Midbrain (tissue), 1 donor: ENCODE measurements around the gene MYRIP.
A peak's percentile ranks its signal among the peaks of the same experiment; 100 is the strongest.
"Not testable (repeated sequence)": the region's sequence is repeated elsewhere in the genome, so short reads cannot be mapped to it uniquely, and the experiment has no call there.

Experiments
- DNase-seq: peaks from one replicate; lab custom pipeline; 2025; lab: John Stamatoyannopoulos, UW

MYRIP gene

GRCh38 chr3:40083066-40083465 lies 273.7 kb downstream of the MYRIP start:
- no peak for DNase-seq

DNA sequence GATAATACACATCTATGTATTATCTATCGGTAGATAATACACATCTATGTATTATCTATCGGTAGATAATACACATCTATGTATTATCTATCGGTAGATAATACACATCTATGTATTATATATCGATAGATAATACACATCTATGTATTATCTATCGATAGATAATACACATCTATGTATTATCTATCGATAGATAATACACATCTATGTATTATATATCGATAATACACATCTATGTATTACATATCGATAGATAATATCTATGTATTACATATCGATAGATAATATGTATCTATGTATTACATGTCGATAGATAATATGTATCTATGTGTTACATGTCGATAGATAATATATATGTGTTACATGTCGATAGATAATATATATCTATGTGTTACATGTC lies 275.0 kb downstream of the MYRIP start:
- not testable (repeated sequence) for DNase-seq

DNA sequence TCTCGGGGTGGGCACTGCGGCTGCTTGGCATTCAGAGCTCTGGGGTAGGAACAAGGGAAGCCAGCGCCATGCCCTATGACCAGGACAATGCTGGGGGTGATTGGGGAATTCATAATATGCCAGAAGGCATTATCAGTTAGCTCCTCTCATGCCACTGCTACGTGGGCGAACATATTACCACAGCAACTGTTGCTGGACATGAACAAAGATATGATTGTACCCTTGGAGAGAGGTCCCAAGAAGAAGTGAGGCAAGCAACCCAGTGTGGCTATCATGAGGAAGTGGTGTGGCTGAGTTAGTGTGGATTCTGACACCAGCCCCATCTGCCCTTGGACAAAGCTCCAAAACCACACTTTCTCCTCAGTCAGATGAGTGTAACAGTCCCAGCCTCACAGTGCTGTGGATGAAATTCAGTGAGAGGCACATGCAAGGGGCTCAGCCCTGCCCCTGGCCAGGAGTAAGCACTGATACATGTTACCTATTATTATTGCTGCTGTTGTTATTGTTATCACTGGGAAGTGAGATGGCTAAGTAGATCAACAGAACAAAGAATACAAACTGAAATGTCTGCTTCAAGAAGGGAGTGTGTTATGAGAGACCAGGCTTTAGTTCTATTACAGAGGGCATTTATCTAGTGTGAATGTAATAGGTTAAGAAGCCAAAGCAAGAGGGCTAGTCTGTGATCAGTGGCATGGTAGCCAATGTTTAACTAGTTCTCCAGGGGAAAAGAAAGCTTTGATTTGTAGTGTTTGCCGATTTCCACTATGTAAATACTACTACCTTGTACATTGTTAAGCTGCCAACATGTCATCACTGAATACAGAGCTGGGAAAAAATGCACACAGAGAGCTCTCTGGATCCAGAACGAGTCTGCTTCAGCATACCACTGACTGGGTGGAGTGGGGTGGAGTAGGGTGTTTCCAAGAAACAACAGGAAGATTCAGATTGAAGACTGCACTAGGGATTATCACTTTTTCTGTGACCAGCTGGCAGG lies 277.8 kb downstream of the MYRIP start:
- DNase-seq, result no peak

DNA sequence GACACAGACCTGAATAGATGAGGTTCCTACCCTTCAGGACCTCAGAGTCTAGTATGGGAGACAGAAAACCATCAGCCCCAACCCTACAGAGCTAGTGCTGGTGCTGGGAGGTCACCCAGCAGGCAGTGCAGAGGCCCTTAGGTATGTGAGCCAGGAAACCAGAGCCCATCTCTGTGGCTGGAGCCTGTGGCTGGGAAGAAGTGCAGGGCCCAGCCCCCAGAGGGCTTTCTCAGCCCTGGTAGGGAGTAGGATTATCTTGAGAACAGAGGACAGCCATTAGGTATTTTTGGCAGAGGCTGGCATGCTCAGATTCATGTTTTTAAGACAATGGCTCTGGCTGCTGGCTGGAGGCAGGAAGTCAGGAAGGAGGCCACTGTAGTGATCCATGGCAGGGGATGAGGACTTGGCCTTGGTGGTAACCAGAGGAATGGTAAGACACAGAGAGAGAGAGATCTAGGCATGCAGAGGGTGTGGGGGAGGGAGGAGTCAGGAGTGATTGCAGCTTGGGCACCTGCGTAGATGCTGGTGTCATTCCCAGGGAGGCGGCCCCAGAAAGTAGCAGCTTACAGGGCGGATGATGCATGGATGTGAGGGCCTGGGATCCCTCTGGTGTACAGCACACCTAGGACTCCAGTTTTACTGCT lies 279.2 kb downstream of the MYRIP start:
- DNase-seq, result no peak

DNA sequence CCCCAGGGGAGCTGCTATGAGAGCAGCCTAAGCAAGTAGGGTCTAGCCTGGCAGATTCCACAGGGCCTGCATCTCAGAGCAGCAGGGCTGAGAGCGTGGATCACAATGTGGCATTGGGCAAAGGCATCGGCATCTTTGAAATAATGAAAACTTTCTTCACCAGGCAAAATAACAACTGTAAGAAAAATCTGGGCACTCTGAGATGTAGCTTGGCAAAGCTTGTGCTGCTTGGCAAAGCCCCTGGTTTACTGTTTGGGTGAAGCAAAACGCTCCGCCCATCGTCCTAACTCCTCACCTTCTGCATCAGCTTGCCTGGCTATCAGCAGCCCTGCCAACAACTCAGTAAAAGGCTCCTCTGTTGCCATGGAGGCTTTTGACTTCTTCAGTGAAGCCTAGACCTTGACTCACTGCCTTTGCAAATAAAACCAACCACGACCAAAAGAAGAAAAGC lies 287.3 kb downstream of the MYRIP start:
- DNase-seq, result peak; percentile 9

DNA sequence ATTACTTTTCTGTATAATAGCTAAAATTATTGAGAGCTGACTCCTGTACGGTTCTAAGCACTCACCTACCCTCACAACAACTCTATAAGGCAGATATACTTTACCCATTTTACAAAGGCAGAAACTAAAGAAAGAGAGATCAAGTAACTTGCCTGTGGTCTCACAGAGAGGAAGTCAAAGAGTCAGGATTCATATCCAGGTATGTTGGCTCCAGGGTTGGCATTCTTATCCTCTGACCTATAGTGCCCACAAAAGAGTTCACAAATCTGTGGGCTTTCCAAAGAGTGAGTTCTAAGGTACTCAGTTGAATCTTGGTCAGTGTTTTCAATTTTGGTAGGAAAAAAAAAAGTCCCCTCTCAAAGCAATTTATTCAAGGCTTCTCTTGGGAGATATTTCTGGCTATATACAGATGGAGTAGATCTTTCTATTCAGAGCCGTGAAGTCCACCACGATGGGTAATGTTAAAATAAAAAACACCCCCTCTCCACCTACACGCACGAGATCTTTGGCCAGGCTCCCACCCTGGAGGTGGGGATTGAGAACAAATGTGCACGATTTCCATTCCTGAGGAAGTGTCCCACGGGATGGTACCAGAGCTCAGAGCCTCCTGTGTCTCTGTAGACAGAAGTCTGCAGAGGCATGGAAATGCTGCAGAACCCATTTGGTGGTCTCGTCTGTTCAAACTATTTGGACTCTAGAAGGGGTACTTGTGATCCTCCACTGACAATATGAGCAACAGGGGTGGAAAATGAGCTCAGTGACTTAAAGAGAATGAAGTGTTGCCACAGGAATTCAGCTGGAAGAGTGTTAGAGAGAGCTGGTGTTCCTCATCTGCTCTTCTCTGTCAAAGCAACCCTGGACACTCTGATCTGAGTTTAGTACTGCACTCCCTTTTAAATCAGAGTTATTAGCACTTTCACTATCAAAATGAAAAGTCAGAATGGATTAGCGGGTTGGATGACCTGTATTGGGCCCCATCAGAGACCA lies 288.0 kb downstream of the MYRIP start:
- no peak for DNase-seq

- DNase-seq, result no peak
These were observed 288.9 kb downstream of the MYRIP start for GRCh38 chr3:40098261-40098759.

DNA sequence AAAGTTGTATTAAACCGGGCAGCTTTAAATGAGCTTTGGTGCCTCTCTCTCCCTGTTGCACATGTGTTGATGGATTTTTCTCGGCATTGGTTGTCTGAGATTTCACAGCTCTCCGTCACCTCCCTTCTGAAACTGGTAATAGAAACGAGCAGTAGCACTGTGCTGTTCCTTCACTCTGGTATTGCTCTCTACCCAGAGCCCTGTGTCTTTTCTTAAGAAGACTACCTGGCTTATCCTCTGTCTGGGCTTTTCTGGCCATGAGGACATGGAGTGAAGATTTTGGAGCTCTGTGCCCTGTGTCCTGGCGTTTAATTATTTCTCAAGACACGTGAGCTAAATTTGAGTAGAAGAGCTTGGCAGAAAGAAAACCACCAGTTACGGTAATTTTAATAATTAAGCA lies 290.5 kb downstream of the MYRIP start:
- DNase-seq, result no peak

- no peak for DNase-seq
These were observed 292.8 kb downstream of the MYRIP start for GRCh38 chr3:40102182-40102581.

DNA sequence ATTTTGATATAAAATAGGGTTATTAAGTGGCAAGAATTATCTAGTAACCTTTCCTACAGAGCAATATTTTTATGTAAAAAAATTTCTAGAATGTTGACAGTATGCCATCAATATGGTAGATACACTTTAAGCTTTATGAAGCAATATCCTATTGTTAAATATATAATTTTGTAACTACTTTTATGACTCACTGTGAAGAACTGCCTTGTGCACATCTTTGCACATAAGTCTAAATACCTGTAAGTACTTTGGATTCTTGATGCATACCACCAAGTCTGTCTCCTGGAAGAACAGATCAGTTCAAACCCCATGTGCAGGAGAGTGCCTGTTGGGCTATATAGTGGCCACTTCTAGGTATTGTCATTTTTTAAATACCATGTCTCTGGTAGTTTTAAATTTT lies 294.4 kb downstream of the MYRIP start:
- no peak for DNase-seq

- DNase-seq, result no peak
These were observed 295.0 kb downstream of the MYRIP start for GRCh38 chr3:40104441-40104840.

- no peak for DNase-seq
These were observed 299.2 kb downstream of the MYRIP start for GRCh38 chr3:40108643-40109042.

GRCh38 chr3:40109641-40110490 lies 300.5 kb downstream of the MYRIP start:
- no peak for DNase-seq

DNA sequence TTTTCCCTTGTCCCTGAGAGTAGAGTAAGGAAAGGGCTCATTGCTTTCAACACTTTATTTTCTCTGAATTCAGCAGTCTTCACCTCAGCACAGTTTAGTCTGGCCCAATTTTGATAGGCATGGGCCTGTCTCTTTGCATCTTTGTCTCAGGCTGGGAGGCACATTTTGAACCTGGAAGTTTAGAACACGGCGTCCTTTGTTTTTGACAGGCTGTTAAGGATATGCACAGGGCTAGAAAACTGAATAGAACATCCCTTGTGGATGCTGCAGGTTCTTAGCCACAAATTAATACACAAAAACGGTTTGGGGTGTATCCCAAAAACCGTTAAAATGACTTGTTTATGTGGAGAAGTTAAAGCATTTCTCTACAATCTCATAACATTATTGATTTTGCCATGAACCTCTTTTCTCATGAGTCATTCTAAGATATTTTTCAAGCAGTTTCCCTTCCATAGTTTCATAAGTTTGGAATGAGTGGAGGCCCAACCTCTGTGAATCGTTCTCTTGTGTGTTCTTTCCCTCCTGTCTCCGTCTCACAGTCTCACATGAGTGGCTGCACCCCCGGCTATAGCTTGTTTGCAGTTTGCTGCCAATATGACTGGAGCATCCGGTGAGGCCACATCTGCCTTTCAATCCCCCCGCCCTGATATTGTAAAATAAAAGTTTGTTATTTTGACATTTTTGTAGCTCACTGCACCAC lies 307.2 kb downstream of the MYRIP start:
- no peak for DNase-seq

DNA sequence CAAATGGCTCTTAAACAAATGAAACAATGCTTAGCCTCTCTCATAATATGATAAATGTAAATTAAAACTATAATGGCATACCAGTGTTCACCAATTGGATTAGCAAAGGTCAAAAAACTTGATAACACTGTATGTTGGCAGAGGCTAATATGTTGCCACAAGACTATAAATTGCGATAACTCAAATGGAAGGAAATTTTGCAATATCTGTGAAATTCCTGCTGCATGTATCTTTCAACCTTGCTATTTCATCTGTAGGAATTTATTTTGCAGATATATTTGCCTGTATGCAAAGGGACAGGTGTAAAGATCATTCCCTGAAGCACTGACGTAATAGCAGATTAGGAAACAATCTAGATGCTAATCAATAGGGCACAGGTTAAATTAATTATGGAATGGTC lies 308.7 kb downstream of the MYRIP start:
- no peak for DNase-seq

- no peak for DNase-seq
These were observed 310.8 kb downstream of the MYRIP start for GRCh38 chr3:40120067-40120692.

DNA sequence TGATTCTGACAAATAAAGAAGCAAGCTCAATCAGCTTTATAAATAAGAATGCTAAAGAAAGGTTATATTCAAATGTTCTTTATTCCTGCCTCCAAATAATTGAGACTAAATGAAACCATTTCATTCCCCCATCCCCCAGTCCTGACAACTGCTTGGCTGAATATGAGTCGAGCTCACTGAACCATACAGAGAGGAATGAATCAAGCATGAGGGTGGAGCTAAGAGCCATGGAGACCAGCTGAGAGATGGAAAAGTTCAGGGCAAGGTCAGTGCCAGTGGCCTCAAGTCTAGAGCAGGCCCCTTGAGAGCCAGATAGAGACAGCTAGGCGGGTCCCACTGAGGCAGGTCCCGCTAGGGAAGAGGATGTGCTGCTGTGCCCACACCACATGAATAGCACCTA lies 311.4 kb downstream of the MYRIP start:
- DNase-seq, result no peak

DNA sequence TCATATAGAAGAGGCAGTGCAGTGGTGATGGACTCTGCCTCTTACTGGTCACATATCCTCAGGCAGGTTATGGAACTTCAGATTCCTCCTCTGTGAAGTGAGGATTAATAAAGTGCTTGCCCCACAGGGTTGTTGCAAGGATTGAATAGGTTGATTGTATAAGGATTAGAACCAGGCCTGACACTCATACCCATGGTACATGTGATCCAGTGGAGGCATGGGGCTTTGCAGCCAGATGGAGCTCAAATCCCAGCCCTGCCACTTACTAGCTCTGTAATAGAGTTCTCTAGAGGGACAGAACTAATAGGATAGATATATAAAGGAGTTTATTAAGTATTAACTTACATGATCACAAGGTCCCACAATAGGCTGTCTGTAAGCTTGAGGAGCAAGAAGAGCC lies 315.5 kb downstream of the MYRIP start:
- peak; percentile 30 for DNase-seq

- DNase-seq, result no peak
These were observed 318.8 kb downstream of the MYRIP start for GRCh38 chr3:40128166-40128565.

DNA sequence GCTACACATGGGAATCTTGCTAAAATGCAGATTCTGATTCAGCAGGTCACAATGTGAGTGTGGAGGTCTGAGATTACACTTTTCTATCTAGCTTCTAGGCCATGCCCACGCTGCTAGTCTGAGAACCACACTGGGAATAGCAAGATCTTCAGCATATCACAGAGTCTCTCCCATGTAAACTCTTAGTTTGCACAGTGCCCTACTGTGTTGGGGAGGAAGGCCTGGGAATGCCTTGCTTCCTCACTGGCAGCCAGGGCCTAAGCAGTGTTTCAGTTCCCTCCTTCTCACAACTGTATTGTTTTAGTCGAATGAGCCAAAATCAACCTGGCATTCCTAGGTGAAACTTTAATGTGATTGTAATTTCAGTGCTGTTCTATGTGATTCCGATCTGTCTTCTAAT lies 320.1 kb downstream of the MYRIP start:
- DNase-seq, result no peak
